ENCODE measurements around the gene IKZF1.

GRCh38 chr7:50273301-50273700 is 31.2 kb upstream of the IKZF1 start:
- TF ChIP-seq CTCF (conservative IDR thresholded peaks at IDR 0.05 in 1 of 2, IDR thresholded peaks at IDR 0.05 in 1 of 2; ENCODE audit: low read depth in 1 of 2, low read length in 2 of 2): no peak
- no peak for TF ChIP-seq EZH2 (IDR thresholded peaks at IDR 0.05; ENCODE audit: low read length, missing control alignments)
